ENCODE measurements around the gene DDX25.

DNA sequence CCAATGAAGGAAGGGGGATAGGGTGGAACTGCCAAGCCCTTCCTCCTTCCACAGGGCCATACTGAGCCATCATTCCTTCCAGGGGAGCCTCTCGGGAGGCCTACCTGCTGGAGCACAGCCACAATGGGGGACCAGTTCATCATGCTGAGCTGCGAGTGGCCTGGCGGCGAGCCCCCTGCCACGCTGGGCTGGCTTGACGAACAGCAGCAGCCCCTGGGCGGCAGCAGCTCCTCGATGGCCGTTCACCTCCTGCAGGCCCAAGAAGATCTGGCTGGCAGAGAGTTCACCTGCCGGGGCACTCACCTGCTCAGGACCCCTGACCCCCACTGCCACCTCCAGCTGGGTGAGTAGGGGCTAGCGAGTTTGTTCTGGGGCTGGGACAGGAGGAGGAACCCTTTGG lies 47.4 kb downstream of the DDX25 start:
- TF ChIP-seq, protein P1, sequence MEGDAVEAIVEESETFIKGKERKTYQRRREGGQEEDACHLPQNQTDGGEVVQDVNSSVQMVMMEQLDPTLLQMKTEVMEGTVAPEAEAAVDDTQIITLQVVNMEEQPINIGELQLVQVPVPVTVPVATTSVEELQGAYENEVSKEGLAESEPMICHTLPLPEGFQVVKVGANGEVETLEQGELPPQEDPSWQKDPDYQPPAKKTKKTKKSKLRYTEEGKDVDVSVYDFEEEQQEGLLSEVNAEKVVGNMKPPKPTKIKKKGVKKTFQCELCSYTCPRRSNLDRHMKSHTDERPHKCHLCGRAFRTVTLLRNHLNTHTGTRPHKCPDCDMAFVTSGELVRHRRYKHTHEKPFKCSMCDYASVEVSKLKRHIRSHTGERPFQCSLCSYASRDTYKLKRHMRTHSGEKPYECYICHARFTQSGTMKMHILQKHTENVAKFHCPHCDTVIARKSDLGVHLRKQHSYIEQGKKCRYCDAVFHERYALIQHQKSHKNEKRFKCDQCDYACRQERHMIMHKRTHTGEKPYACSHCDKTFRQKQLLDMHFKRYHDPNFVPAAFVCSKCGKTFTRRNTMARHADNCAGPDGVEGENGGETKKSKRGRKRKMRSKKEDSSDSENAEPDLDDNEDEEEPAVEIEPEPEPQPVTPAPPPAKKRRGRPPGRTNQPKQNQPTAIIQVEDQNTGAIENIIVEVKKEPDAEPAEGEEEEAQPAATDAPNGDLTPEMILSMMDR (IDR thresholded peaks at IDR 0.05), result no peak
- TF ChIP-seq POLR2A (IDR thresholded peaks at IDR 0.05), result no peak
